Heart left ventricle (tissue), 16 donors: Measurements from ENCODE around the gene SEMA6D. TPM values are rescaled to one million over a fixed set of nuclear protein-coding genes. Genes with fewer than 3 reads are reported as not detected.
A peak's percentile ranks its signal among the peaks of the same experiment; 100 is the strongest.

Source experiments
- ATAC-seq, 4 donors: fragments of 200-7000 bp; cut with Tn5 transposase; one replicate each; pipeline ENCODE4 v1.9.1; 2020 to 2022; ENCODE audit warnings: moderate library complexity in 4 of 4, mild to moderate bottlenecking in 3 of 4, moderate number of reproducible peaks in 1 of 4
- DNase-seq, 5 donors: peaks; one replicate each; pipeline ENCODE4 v3.0.0-alpha.2; 2020
- H3K27ac ChIP-seq, 12 donors: fragments of 200-600 bp; sonication (generic) in 4 of 12; one replicate each; pipeline versions ENCODE4 v1.5.0 to v1.8.0; 2016 to 2022; ENCODE audit warnings: mild to moderate bottlenecking in 2 of 12
- H3K27me3 ChIP-seq, 9 donors: fragments of 200-600 bp; sonication (generic) in 2 of 9; one replicate each; pipeline versions ENCODE4 v1.5.1 to v1.8.0; 2016 to 2022; ENCODE audit warnings: mild to moderate bottlenecking in 3 of 9
- H3K36me3 ChIP-seq, 9 donors: fragments of 200-600 bp; sonication (generic) in 2 of 9; one replicate each; pipeline versions ENCODE4 v1.5.0 to v1.8.0; 2018 to 2022; ENCODE audit warnings: mild to moderate bottlenecking in 2 of 9
- H3K4me1 ChIP-seq, 12 donors: fragments of 200-600 bp; sonication (generic) in 4 of 12; one replicate each; pipeline versions ENCODE4 v1.5.0 to v1.8.0; 2016 to 2022; ENCODE audit warnings: mild to moderate bottlenecking in 3 of 12
- H3K4me3 ChIP-seq, 12 donors: fragments of 200-600 bp; sonication (generic) in 4 of 12; one replicate each; pipeline versions ENCODE4 v1.5.0 to v1.8.0; 2017 to 2022; ENCODE audit warnings: mild to moderate bottlenecking in 9 of 12, moderate library complexity in 4 of 12
- H3K9me3 ChIP-seq, 12 donors: fragments of 200-600 bp; sonication (generic) in 4 of 12; one replicate each; pipeline versions ENCODE4 v1.5.0 to v1.8.0; 2016 to 2022; ENCODE audit warnings: mild to moderate bottlenecking in 1 of 12
- POLR2A ChIP-seq, 2 donors: fragments of 450-650 bp; IDR thresholded peaks; one replicate each; pipeline ENCODE4 v1.6.1; 2017; ENCODE audit warnings: antibody characterized with exemption in 2 of 2, mild to moderate bottlenecking in 2 of 2, moderate library complexity in 2 of 2
- WGBS, 4 donors: extraction: QIAGEN DNeasy Blood & Tissue Kit in 2 of 4; methylation state at CpG; one replicate each; pipeline versions ENCODE4 v1.1.5 to v1.1.7; 2013 to 2018; 5-methylcytosine and 5-hydroxymethylcytosine counted together
- intact Hi-C, 10 donors: fragments of 100-400 bp; cut with DNase I; formaldehyde crosslinking; loops; one replicate each; pipeline versions ENCODE4 v1.11.1 to v1.14.2; 2022
- polyA plus RNA-seq, 2 donors: library from polyadenylated mRNA; stranded (reverse); fragments of 200-250 nt; gene quantifications; one replicate each; pipeline ENCODE4 v1.2.3, GENCODE V29; 2013
- total RNA-seq, 9 donors: library from RNA; depleted of rRNA in 2 of 9; stranded (reverse); fragments of >200 nt in 2 of 9; fragmentation: NEBNext Ultra II Directional in 3 of 9; extraction: Animal tissue kit (Norgen Biotek cat#: 25700) in 3 of 9; gene quantifications; one replicate each; pipeline versions ENCODE4 v1.1.0 to v1.2.4, GENCODE V29; 2016 to 2023
- TF ChIP-seq, protein P1 (sequence below), 12 donors: fragments of 200-600 bp; sonication (generic) in 4 of 12; IDR thresholded peaks; one replicate each; pipeline versions ENCODE4 v1.5.0 to v1.8.0; 2018 to 2022; ENCODE audit warnings: antibody characterized with exemption in 12 of 12, mild to moderate bottlenecking in 5 of 12
- donor health status: ischemic (EF 13 %, LVEDD 7.1; RV severe dilation, severe dysfunction).
- donor health status: healthy with polysubstance abuse.
- donor health status: DM: no; HTN: yes; CAD: no.
- donor health status: DM: no; HTN: no; CAD: no.
- donor health status: ischemic (EF 25% LVEDD 6.9; RV normal size, moderate dysfunction).
- donor health status: ischemic (EF 25% LVEDD 5.7; RV mildly dilated, moderate dysfunction).
- donor health status: healthy.
- donor health status: DM: yes; HTN: yes; CAD: no.
- donor health status: ischemic (EF 35%, LVEDD 5.7; RV mildly dilated, moderate dysfunction).
- donor health status: nonischemic (EF 11% LVEDD 7.7; RV severe dilation, severe dysfunction).
- donor health status: DM: yes; HTN: yes; CAD: no.
- donor health status: PGD.
- donor health status: ischemic (EF 29% LVEDD 5.4; RV normal size, mild dysfunction).
- donor health status: nonischemic (EF 23%, LVEDD 6.1; RV moderate dilation, normal function).

The SEMA6D gene
- total and polyA plus RNA-seq, 11 donors: 2.8 to 23.2 (median 10.8) TPM

GRCh38 chr15:47696351-47696750 is 21.0 kb upstream of the SEMA6D start:
- H3K27me3 ChIP-seq: no peaks in the 10 kb centered on the region
- H3K4me1 ChIP-seq: no peaks in the 10 kb centered on the region
- H3K36me3 ChIP-seq: no peaks in the 10 kb centered on the region
- no peak overlapping the region for H3K27ac ChIP-seq
- intact Hi-C loops: loop anchor here in 1 of 10 donors (10.0 kb wide), 1 partner anchor 52 kb away; no protein-coding TSS in a partner anchor
- ATAC-seq (no peak), DNase-seq (no peak)
- H3K4me3 ChIP-seq: no peak overlapping the region
- peaks cover 0 to 7% (median 0%) of the 10 kb centered on the region in 12 donors for H3K9me3 ChIP-seq
- TF ChIP-seq POLR2A (IDR thresholded peaks at IDR 0.05): no peak
- TF ChIP-seq, protein P1, sequence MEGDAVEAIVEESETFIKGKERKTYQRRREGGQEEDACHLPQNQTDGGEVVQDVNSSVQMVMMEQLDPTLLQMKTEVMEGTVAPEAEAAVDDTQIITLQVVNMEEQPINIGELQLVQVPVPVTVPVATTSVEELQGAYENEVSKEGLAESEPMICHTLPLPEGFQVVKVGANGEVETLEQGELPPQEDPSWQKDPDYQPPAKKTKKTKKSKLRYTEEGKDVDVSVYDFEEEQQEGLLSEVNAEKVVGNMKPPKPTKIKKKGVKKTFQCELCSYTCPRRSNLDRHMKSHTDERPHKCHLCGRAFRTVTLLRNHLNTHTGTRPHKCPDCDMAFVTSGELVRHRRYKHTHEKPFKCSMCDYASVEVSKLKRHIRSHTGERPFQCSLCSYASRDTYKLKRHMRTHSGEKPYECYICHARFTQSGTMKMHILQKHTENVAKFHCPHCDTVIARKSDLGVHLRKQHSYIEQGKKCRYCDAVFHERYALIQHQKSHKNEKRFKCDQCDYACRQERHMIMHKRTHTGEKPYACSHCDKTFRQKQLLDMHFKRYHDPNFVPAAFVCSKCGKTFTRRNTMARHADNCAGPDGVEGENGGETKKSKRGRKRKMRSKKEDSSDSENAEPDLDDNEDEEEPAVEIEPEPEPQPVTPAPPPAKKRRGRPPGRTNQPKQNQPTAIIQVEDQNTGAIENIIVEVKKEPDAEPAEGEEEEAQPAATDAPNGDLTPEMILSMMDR (IDR thresholded peaks at IDR 0.05): no peak
- WGBS, 4 donors: 86 to 96% (median 95%) methylated on average over 2 of the region's 2 CpGs

- no peaks in the 10 kb centered on the region for H3K4me1 ChIP-seq
- intact Hi-C loops: loop anchor here in 2 of 10 donors (5.0 to 10.0 kb wide), 2 partner anchors 201 to 282 kb away; no protein-coding TSS in a partner anchor
- H3K4me3 ChIP-seq: no peak overlapping the region
- no peak for ATAC-seq
- TF ChIP-seq POLR2A (IDR thresholded peaks at IDR 0.05): no peak
- TF ChIP-seq, protein P1 (IDR thresholded peaks at IDR 0.05): no peak
- H3K36me3 ChIP-seq: no peaks in the 10 kb centered on the region
- no peaks in the 10 kb centered on the region for H3K27me3 ChIP-seq
- H3K9me3 ChIP-seq: no peaks in the 10 kb centered on the region
- WGBS, 4 donors: 88 to 94% (median 92%) methylated on average over 8 of the region's 8 CpGs
- H3K27ac ChIP-seq: no peak overlapping the region
- no peak for DNase-seq
Measured at GRCh38 chr15:47705281-47705997, 11.9 kb upstream of the SEMA6D start.

GRCh38 chr15:47707391-47707790 is 9.9 kb upstream of the SEMA6D start:
- DNase-seq: no peak
- 79 to 98% (median 92%) methylated on average over 5 of the region's 5 CpGs for WGBS, 4 donors
- TF ChIP-seq, protein P1 (IDR thresholded peaks at IDR 0.05): no peak
- no peak for TF ChIP-seq POLR2A (IDR thresholded peaks at IDR 0.05)
- Histone ChIP-seq H3K27me3 (no peaks in the 10 kb centered on the region), H3K4me3 (no peak overlapping the region), H3K4me1 (no peaks in the 10 kb centered on the region), H3K9me3 (no peaks in the 10 kb centered on the region), H3K36me3 (no peaks in the 10 kb centered on the region), H3K27ac (no peak overlapping the region)
- intact Hi-C loops: loop anchor here in 2 of 10 donors (5.0 to 10.0 kb wide), 2 partner anchors 203 to 280 kb away; no protein-coding TSS in a partner anchor
- ATAC-seq: no peak

- Histone ChIP-seq H3K4me1 (no peaks in the 10 kb centered on the region), H3K27ac (no peak overlapping the region), H3K9me3 (no peaks in the 10 kb centered on the region), H3K36me3 (no peaks in the 10 kb centered on the region), H3K27me3 (no peaks in the 10 kb centered on the region), H3K4me3 (no peak overlapping the region)
- intact Hi-C loops: loop anchor here in 2 of 10 donors (5.0 to 10.0 kb wide), 2 partner anchors 204 to 279 kb away; no protein-coding TSS in a partner anchor
- DNase-seq (no peak), ATAC-seq (peak in 1 of 4 donors; percentile 13)
- 71 to 76% (median 75%) methylated on average over 3 of the region's 3 CpGs for WGBS, 4 donors
- TF ChIP-seq, protein P1 (IDR thresholded peaks at IDR 0.05): no peak
- TF ChIP-seq POLR2A (IDR thresholded peaks at IDR 0.05): no peak
Measured at GRCh38 chr15:47708161-47708980, 8.9 kb upstream of the SEMA6D start.
